Nephron (organoid): ENCODE results near the gene SFMBT1.

Experiments
- H3K27ac Mint-ChIP-seq, 3 experiments: 2 replicates each; pipeline ENCODE4 v1.8.0; 2020; ENCODE audit warnings: mixed read lengths in 3 of 3, mild to moderate bottlenecking in 2 of 3, moderate library complexity in 1 of 3
- H3K27me3 Mint-ChIP-seq: 2 replicates; pipeline ENCODE4 v1.8.0; 2021; ENCODE audit warnings: low read depth, mild to moderate bottlenecking, moderate library complexity, mixed read lengths
- H3K36me3 Mint-ChIP-seq: 2 replicates; pipeline ENCODE4 v1.8.0; 2020; ENCODE audit warnings: low read depth, mixed read lengths
- H3K4me1 Mint-ChIP-seq: 2 replicates; pipeline ENCODE4 v1.8.0; 2020; ENCODE audit warnings: mixed read lengths
- H3K4me3 Mint-ChIP-seq, 3 experiments: 2 replicates each; pipeline ENCODE4 v1.8.0; 2020; ENCODE audit warnings: mild to moderate bottlenecking in 3 of 3, mixed read lengths in 3 of 3, moderate library complexity in 2 of 3
- H3K9me3 Mint-ChIP-seq: 2 replicates; pipeline ENCODE4 v1.8.0; 2020; ENCODE audit warnings: mixed read lengths
- TF ChIP-seq, protein P1 (sequence below), 3 experiments: fragments of 200-600 bp; sonication (generic); IDR thresholded peaks; one replicate each; pipeline ENCODE4 v1.5.0; 2021; ENCODE audit warnings: antibody characterized with exemption in 3 of 3; ENCODE audit not compliant: unreplicated experiment in 3 of 3

Gene SFMBT1

GRCh38 chr3:53080612-53081205 lies 34.8 kb upstream of the SFMBT1 start:
- Mint-ChIP-seq H3K27ac (no peak overlapping the region), H3K4me3 (no peak overlapping the region), H3K27me3 (peaks cover 8% of the 10 kb centered on the region), H3K4me1 (no peaks in the 10 kb centered on the region), H3K9me3 (no peaks in the 10 kb centered on the region), H3K36me3 (no peaks in the 10 kb centered on the region)
- TF ChIP-seq, protein P1, sequence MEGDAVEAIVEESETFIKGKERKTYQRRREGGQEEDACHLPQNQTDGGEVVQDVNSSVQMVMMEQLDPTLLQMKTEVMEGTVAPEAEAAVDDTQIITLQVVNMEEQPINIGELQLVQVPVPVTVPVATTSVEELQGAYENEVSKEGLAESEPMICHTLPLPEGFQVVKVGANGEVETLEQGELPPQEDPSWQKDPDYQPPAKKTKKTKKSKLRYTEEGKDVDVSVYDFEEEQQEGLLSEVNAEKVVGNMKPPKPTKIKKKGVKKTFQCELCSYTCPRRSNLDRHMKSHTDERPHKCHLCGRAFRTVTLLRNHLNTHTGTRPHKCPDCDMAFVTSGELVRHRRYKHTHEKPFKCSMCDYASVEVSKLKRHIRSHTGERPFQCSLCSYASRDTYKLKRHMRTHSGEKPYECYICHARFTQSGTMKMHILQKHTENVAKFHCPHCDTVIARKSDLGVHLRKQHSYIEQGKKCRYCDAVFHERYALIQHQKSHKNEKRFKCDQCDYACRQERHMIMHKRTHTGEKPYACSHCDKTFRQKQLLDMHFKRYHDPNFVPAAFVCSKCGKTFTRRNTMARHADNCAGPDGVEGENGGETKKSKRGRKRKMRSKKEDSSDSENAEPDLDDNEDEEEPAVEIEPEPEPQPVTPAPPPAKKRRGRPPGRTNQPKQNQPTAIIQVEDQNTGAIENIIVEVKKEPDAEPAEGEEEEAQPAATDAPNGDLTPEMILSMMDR (IDR thresholded peaks at IDR 0.05; ENCODE audit: unreplicated experiment in 3 of 3): no peak

DNA sequence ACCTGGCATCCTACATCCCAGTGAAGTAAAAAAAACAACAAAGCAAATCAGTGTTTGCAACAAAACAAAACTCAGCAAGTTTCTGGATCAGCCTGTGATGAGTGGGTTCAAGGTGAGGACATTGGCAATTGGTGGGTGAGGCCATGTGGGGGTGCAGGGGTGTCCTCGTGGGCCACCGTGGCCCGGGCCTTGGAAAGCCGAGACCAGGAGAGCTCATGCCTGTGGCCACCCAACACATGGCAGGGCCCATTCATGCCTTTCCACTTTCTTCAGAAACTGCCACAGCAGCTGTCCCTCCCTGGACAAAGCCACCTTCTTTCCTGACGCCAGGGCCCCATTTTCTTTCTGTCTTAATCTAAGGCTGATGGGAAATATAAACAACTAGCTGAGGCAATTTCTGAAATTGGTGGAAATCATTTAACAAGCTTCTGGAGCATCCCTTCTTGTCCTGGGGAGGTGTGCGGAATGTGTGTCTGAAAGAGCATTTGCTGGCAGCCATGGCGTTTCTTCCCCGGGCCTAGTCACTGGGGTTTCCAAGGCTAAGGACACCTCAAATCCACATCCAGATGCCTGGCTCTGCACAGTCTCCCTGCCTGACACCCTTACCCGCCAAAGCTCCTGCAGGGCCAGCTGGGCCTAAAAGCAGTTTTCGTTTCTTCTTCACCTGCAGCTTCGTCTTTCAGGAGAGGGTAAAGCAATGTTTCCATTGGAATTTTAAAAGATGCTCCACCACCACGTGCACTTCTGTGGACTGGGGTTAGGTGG lies 34.1 kb upstream of the SFMBT1 start:
- Mint-ChIP-seq H3K4me1 (no peaks in the 10 kb centered on the region), H3K27ac (no peak overlapping the region), H3K4me3 (no peak overlapping the region)

GRCh38 chr3:53079147-53079546 lies 33.3 kb upstream of the SFMBT1 start:
- no peaks in the 10 kb centered on the region for H3K4me1 Mint-ChIP-seq
- H3K36me3 Mint-ChIP-seq: no peaks in the 10 kb centered on the region
- H3K27ac Mint-ChIP-seq: no peak overlapping the region
- H3K27me3 Mint-ChIP-seq: peaks cover 8% of the 10 kb centered on the region
- H3K4me3 Mint-ChIP-seq: no peak overlapping the region
- H3K9me3 Mint-ChIP-seq: no peaks in the 10 kb centered on the region
- TF ChIP-seq, protein P1 (IDR thresholded peaks at IDR 0.05; ENCODE audit: unreplicated experiment in 3 of 3): no peak

More for the DNA sequence above, 34.1 kb upstream of the SFMBT1 start:
- H3K27me3 Mint-ChIP-seq: peaks cover 8% of the 10 kb centered on the region
- TF ChIP-seq, protein P1 (IDR thresholded peaks at IDR 0.05; ENCODE audit: unreplicated experiment in 3 of 3): no peak
- H3K36me3 Mint-ChIP-seq: no peaks in the 10 kb centered on the region
- H3K9me3 Mint-ChIP-seq: no peaks in the 10 kb centered on the region

GRCh38 chr3:53078656-53079055 lies 32.8 kb upstream of the SFMBT1 start:
- Mint-ChIP-seq H3K36me3 (no peaks in the 10 kb centered on the region), H3K4me1 (no peaks in the 10 kb centered on the region), H3K27ac (no peak overlapping the region), H3K4me3 (no peak overlapping the region), H3K27me3 (peaks cover 8% of the 10 kb centered on the region), H3K9me3 (no peaks in the 10 kb centered on the region)
- TF ChIP-seq, protein P1 (IDR thresholded peaks at IDR 0.05; ENCODE audit: unreplicated experiment in 3 of 3): no peak

DNA sequence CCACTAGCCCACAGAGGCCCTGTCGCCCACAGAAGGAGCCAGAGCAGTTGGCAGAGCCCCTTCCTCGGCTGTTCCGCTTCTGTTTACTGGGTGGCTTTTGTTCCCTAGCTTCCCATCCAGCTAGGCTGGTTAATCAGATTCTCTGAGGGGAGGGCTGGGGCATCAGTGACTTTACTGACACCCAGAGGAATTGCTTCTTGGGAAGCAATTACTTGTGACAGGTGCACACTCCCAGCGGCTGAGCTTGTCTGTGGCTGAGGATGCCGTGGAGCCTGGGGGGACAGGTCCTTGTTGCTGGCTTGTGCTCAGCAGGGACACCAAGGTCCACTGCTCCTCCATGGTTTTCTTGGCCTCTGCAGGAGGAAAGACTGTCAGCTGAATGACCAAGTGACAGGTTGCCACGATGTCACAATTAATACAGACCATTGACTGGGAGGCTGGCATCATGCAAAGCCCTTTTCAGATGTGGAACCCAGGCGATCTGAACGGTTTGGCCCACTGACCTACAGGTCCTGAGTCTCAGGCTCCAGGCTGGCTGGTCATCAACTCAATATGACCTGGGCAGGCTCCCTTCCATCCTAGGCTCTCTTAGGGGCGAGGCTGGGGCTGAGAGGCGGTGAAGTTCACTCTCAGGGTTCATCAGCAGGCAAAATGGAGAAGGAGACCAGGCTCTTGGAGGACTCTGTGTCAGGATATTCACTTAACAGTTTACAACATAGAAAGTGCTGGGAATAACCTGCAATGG lies 31.8 kb upstream of the SFMBT1 start:
- H3K4me1 Mint-ChIP-seq: peaks cover 3% of the 10 kb centered on the region
- no peaks in the 10 kb centered on the region for H3K36me3 Mint-ChIP-seq
- TF ChIP-seq, protein P1 (IDR thresholded peaks at IDR 0.05; ENCODE audit: unreplicated experiment in 3 of 3): no peak
- no peak overlapping the region for H3K27ac Mint-ChIP-seq
- no peak overlapping the region for H3K4me3 Mint-ChIP-seq
- H3K27me3 Mint-ChIP-seq: peaks cover 8% of the 10 kb centered on the region
- no peaks in the 10 kb centered on the region for H3K9me3 Mint-ChIP-seq
